Activated CD8-positive, alpha-beta T cell treated with anti-CD3 and anti-CD28 coated beads for 36 hours (primary cell): ENCODE results near the gene KRT86. TPM values are rescaled to one million over a fixed set of nuclear protein-coding genes. Genes with fewer than 3 reads are reported as not detected.

Experiments used
- ATAC-seq: fragments of 200-7000 bp; cut with Tn5 transposase; one replicate; pipeline ENCODE4 v1.10.0; 2021; ENCODE audit warnings: mild to moderate bottlenecking, moderate library complexity
- CTCF ChIA-PET: fragments of 350-600 bp; sonication (Branson Sonifier 250); formaldehyde crosslinking; loops from one replicate; lab custom pipeline; 2021; ENCODE audit warnings: antibody characterized with exemption; lab: Charles Lee
- POLR2A ChIA-PET: fragments of 350-600 bp; sonication (Branson Sonifier 250); formaldehyde crosslinking; loops from one replicate; lab custom pipeline; 2021; ENCODE audit warnings: antibody characterized with exemption; lab: Charles Lee
- DNase-seq: peaks from one replicate; pipeline ENCODE4 v3.0.0-alpha.2; 2020
- H3K27ac Mint-ChIP-seq: one replicate; pipeline ENCODE4 v1.8.0; 2021; ENCODE audit warnings: mild to moderate bottlenecking, mixed read lengths
- H3K27me3 Mint-ChIP-seq: one replicate; pipeline ENCODE4 v1.8.0; 2021; ENCODE audit warnings: mixed read lengths
- H3K36me3 Mint-ChIP-seq: one replicate; pipeline ENCODE4 v1.8.0; 2021; ENCODE audit warnings: low read depth, mixed read lengths
- H3K4me1 Mint-ChIP-seq: one replicate; pipeline ENCODE4 v1.8.0; 2021; ENCODE audit warnings: low read depth, mixed read lengths
- H3K4me3 Mint-ChIP-seq: one replicate; pipeline ENCODE4 v1.8.0; 2021; ENCODE audit warnings: mild to moderate bottlenecking, moderate library complexity, mixed read lengths
- H3K9me3 Mint-ChIP-seq: one replicate; pipeline ENCODE4 v1.8.0; 2021; ENCODE audit warnings: mixed read lengths
- intact Hi-C: fragments of 100-400 bp; cut with micrococcal nuclease; formaldehyde crosslinking; loops from one replicate; pipeline ENCODE4 v1.10.0; 2022
- total RNA-seq, 2 experiments: library from RNA; stranded (reverse); gene quantifications; one replicate each; pipeline ENCODE4 v1.2.3, GENCODE V29; 2021
- TF ChIP-seq, protein P1 (sequence below): fragments of 200-600 bp; IDR thresholded peaks from one replicate; pipeline ENCODE4 v1.8.0; 2022; ENCODE audit warnings: antibody characterized with exemption, mild to moderate bottlenecking

The KRT86 gene
- total RNA-seq, 2 experiments from 2014 or later = not detected

DNA sequence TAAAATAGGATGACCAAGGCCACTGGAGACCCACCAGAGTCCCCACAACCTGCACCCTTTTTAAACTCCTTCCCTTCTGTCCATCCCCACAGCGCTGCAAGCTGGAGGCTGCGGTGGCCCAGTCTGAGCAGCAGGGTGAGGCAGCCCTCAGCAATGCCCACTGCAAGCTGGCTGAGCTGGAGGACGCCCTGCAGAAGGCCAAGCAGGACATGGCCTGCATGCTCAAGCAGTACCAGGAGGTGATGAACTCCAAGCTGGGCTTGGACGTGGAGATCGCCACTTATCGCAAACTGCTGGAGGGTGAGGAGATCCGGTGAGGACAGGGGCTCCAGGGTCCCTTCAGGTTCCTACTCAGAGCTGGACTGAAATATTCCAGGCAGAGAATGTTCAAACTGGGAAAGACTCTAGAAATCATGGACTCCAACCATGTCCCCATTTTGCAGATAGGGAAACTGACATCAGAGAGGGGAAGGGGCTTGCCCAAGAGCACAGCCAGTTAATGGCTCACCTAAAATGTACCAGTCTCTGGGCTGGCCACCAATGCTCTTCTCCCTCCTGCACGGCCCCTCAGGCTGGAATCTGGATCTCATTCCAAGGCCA, 75.7 kb downstream of the KRT86 start:
- ATAC-seq (no peak), DNase-seq (no peak)
- Mint-ChIP-seq H3K27ac (no peak overlapping the region), H3K36me3 (no peaks in the 10 kb centered on the region), H3K9me3 (no peaks in the 10 kb centered on the region), H3K27me3 (peaks cover 1% of the 10 kb centered on the region), H3K4me3 (no peak overlapping the region), H3K4me1 (peaks cover 18% of the 10 kb centered on the region)
- TF ChIP-seq, protein P1, sequence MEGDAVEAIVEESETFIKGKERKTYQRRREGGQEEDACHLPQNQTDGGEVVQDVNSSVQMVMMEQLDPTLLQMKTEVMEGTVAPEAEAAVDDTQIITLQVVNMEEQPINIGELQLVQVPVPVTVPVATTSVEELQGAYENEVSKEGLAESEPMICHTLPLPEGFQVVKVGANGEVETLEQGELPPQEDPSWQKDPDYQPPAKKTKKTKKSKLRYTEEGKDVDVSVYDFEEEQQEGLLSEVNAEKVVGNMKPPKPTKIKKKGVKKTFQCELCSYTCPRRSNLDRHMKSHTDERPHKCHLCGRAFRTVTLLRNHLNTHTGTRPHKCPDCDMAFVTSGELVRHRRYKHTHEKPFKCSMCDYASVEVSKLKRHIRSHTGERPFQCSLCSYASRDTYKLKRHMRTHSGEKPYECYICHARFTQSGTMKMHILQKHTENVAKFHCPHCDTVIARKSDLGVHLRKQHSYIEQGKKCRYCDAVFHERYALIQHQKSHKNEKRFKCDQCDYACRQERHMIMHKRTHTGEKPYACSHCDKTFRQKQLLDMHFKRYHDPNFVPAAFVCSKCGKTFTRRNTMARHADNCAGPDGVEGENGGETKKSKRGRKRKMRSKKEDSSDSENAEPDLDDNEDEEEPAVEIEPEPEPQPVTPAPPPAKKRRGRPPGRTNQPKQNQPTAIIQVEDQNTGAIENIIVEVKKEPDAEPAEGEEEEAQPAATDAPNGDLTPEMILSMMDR = no peak
- ChIA-PET CTCF (interaction anchor here (1.0 to 2.1 kb wide), 4 partner anchors 12 to 71 kb away, joined by 3 to 5 read pairs (median 4); no protein-coding TSS in a partner anchor), POLR2A (interaction anchor here (1.5 kb wide), 1 partner anchor 11 kb away, joined by 5 read pairs; no protein-coding TSS in a partner anchor)
- intact Hi-C loops = no loop called here

GRCh38 chr12:52350786-52351185, 76.3 kb downstream of the KRT86 start:
- Mint-ChIP-seq H3K27ac (no peak overlapping the region), H3K9me3 (no peaks in the 10 kb centered on the region), H3K27me3 (peaks cover 1% of the 10 kb centered on the region), H3K4me1 (peaks cover 18% of the 10 kb centered on the region), H3K4me3 (no peak overlapping the region), H3K36me3 (no peaks in the 10 kb centered on the region)
- CTCF ChIA-PET = interaction anchor here (1.0 to 3.3 kb wide), 5 partner anchors 11 to 72 kb away, joined by 3 to 19 read pairs (median 5); no protein-coding TSS in a partner anchor
- TF ChIP-seq, protein P1 = no peak
- intact Hi-C loops = no loop called here
- ATAC-seq = no peak
- no peak for DNase-seq
- POLR2A ChIA-PET = interaction anchor here (1.5 kb wide), 1 partner anchor 10 kb away, joined by 5 read pairs; no protein-coding TSS in a partner anchor

- Mint-ChIP-seq H3K9me3 (no peaks in the 10 kb centered on the region), H3K27ac (no peak overlapping the region), H3K4me1 (peaks cover 18% of the 10 kb centered on the region), H3K4me3 (no peak overlapping the region), H3K36me3 (no peaks in the 10 kb centered on the region), H3K27me3 (peaks cover 1% of the 10 kb centered on the region)
- DNase-seq = peak; percentile 64
- ChIA-PET POLR2A (interaction anchor here (1.5 kb wide), 1 partner anchor 10 kb away, joined by 5 read pairs; no protein-coding TSS in a partner anchor), CTCF (interaction anchor here (0.8 to 3.3 kb wide), 7 partner anchors 10 to 528 kb away, joined by 3 to 19 read pairs (median 4); no protein-coding TSS in a partner anchor)
- TF ChIP-seq, protein P1 = no peak
- intact Hi-C loops = no loop called here
- ATAC-seq = peak; percentile 79
Observed at GRCh38 chr12:52351196-52352059, 77.0 kb downstream of the KRT86 start.

DNA sequence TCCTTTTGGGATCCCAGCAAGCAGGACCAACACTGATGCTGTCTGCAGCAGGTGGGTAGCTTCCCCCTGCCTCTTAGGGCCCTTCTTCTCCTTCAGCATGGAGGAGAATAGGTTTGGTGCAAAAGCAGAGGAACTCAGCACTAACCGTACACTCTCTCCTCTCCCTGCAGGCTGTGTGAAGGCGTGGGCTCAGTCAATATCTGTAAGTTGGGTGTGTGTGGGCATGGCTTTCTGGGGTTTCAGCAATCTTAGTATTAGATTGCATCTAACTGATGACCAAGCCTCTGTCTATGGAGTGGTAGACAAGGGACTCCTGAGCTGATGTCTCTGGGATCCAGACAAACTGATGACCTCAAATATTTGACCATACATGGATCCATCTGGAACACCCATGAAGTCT, 78.5 kb downstream of the KRT86 start:
- ChIA-PET POLR2A (interaction anchor here (1.0 kb wide), 1 partner anchor 9 kb away, joined by 3 read pairs; no protein-coding TSS in a partner anchor), CTCF (interaction anchor here (0.8 to 3.3 kb wide), 3 partner anchors 9 to 532 kb away, joined by 3 to 19 read pairs (median 7); no protein-coding TSS in a partner anchor)
- Mint-ChIP-seq H3K4me3 (no peak overlapping the region), H3K9me3 (no peaks in the 10 kb centered on the region), H3K27me3 (peaks cover 1% of the 10 kb centered on the region), H3K27ac (no peak overlapping the region), H3K36me3 (no peaks in the 10 kb centered on the region), H3K4me1 (peaks cover 22% of the 10 kb centered on the region)
- ATAC-seq = no peak
- intact Hi-C loops = no loop called here
- no peak for DNase-seq
- TF ChIP-seq, protein P1 = no peak
